HepG2 (cell line): ENCODE data around the gene ARAP1. TPM values are rescaled to one million over a fixed set of nuclear protein-coding genes. Genes with fewer than 3 reads are reported as not detected.

Source experiments
- CCDC6 ChIP-seq: sonication (generic); formaldehyde crosslinking; IDR thresholded peaks from 2 replicates; pipeline ENCODE4 v1.8.1; 2022; ENCODE audit warnings: mild to moderate bottlenecking, missing genetic modification reagents, moderate library complexity
- GFI1 ChIP-seq: sonication (generic); formaldehyde crosslinking; IDR thresholded peaks from 2 replicates; pipeline ENCODE4 v1.5.0; 2020; ENCODE audit warnings: missing genetic modification reagents, mild to moderate bottlenecking, borderline replicate concordance
- HOXD1 ChIP-seq: sonication (generic); formaldehyde crosslinking; IDR thresholded peaks from 2 replicates; pipeline ENCODE4 v1.5.0; 2020; ENCODE audit warnings: missing genetic modification reagents
- KDM6A ChIP-seq: IDR thresholded peaks from 2 replicates; pipeline ENCODE4 v1.6.1; 2016; ENCODE audit warnings: low read depth
- SNAI1 ChIP-seq: sonication (generic); formaldehyde crosslinking; IDR thresholded peaks from 2 replicates; pipeline ENCODE4 v1.5.0; 2020; ENCODE audit warnings: mild to moderate bottlenecking, missing genetic modification reagents, borderline replicate concordance
- SOX6 ChIP-seq, 2 experiments: fragments of 450-650 bp in 1 of 2; sonication (generic) in 1 of 2; formaldehyde crosslinking in 1 of 2; IDR thresholded peaks; 2 replicates each; pipeline versions ENCODE4 v1.4.0 to v1.6.1; 2017 to 2020; ENCODE audit warnings: antibody characterized with exemption in 1 of 2, mild to moderate bottlenecking in 1 of 2, missing genetic modification reagents in 1 of 2
- ZNF235 ChIP-seq: sonication (generic); formaldehyde crosslinking; IDR thresholded peaks from 2 replicates; pipeline ENCODE4 v1.8.1; 2023; ENCODE audit warnings: mild to moderate bottlenecking, missing genetic modification reagents, borderline replicate concordance
- ZNF460 ChIP-seq: sonication (generic); formaldehyde crosslinking; IDR thresholded peaks from 2 replicates; pipeline ENCODE4 v1.5.1; 2020; ENCODE audit warnings: missing genetic modification reagents, mild to moderate bottlenecking, borderline replicate concordance
- ZSCAN30 ChIP-seq: sonication (generic); formaldehyde crosslinking; IDR thresholded peaks from 2 replicates; pipeline ENCODE4 v1.5.0; 2020; ENCODE audit warnings: mild to moderate bottlenecking, missing genetic modification reagents
- polyA plus RNA-seq, 8 experiments: library from polyadenylated mRNA; depleted of rRNA in 3 of 8; stranded (reverse) in 7 of 8; unstranded in 1 of 8; fragments of >200 nt; fragmentation: Illumina TruSeq in 4 of 8; extraction: Trizol in 4 of 8; gene quantifications; 2 replicates each; pipeline versions ENCODE4 v1.2.1 to v1.2.3, GENCODE V29; 2011 to 2016; ENCODE audit warnings: low read depth in 4 of 8, missing spikeins in 1 of 8, mixed read lengths in 1 of 8; ENCODE audit not compliant: insufficient read depth in 1 of 8
- total RNA-seq, 5 experiments: library from RNA; depleted of rRNA; stranded (reverse); fragments of >200 nt; fragmentation: Illumina TruSeq; extraction: Trizol; gene quantifications; 2 replicates each; pipeline ENCODE4 v1.2.3, GENCODE V29; 2016; ENCODE audit warnings: low read depth in 1 of 5
- TF ChIP-seq, protein P1 (sequence below): IDR thresholded peaks from 2 replicates; pipeline ENCODE4 v1.6.1; 2018; ENCODE audit warnings: missing genetic modification reagents, mild to moderate bottlenecking, missing compliant biosample characterization
- TF ChIP-seq, protein P2 (sequence below), 2 experiments: sonication (generic) in 1 of 2; formaldehyde crosslinking in 1 of 2; IDR thresholded peaks; 2 replicates each; pipeline versions ENCODE4 v1.5.1 to v1.6.1; 2011 to 2020; ENCODE audit warnings: borderline replicate concordance in 1 of 2, low read depth in 1 of 2, low read length in 1 of 2, mild to moderate bottlenecking in 1 of 2, missing genetic modification reagents in 1 of 2, moderate library complexity in 1 of 2
- TF ChIP-seq, protein P3 (sequence below): sonication (generic); formaldehyde crosslinking; IDR thresholded peaks from 2 replicates; pipeline ENCODE4 v1.5.0; 2020; ENCODE audit warnings: missing genetic modification reagents, mild to moderate bottlenecking, borderline replicate concordance
- TF ChIP-seq, protein P4 (sequence below): sonication (generic); formaldehyde crosslinking; IDR thresholded peaks from 2 replicates; pipeline ENCODE4 v1.5.1; 2020; ENCODE audit warnings: mild to moderate bottlenecking, missing genetic modification reagents, borderline replicate concordance
- TF ChIP-seq, protein P5 (sequence below): sonication (generic); formaldehyde crosslinking; IDR thresholded peaks from 2 replicates; pipeline ENCODE4 v1.8.0; 2022; ENCODE audit warnings: missing genetic modification reagents, mild to moderate bottlenecking, borderline replicate concordance

The ARAP1 gene
- total and polyA plus RNA-seq, 2 of the 13 experiments (the other 11 are each of a cell fraction or from before 2014, with no cell fraction given), result 43.2 to 55.5 TPM

DNA sequence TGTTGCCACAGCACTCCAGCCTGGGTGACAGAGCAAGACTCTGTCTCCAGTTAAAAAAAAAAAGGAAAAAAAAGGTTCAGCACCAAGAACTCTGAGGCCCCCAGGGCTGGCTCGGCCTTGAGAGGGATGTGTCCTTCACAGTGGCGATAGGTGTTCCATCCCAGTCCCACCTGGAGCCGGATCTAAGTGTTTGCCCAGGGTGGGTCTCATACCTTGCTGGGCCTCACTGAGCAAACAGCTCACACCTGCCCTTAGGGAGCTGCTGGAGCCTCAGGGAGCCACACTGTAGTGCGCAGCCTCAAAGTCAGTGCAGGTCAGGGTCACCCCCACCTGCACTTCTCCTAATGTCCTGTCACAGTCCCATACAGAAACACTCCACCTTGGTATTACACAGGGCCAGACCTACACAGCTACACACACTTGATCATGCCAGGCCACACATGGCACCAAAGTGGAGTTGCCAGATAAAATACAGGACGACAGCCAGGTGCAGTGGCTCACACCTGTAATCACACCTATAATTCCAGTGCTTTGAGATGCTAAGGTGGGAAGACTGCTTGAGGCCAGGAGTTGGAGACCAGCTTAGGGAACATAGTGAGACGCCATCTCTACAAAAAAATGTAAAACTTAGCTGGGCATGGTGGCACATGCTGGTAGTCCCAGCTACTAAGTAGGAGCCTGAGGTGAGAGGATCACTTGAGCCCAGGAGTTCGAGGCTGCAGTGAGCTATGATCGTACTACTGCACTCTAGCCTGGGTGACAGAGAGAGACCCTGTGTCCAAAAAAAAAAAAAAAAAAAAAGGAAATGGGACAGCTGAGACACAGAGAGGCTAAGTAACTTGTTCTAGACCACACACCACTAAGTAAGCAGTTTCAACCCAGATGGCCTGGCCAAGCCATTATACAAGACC, 34.4 kb upstream of the ARAP1 start (continued):
- TF ChIP-seq CCDC6 (CRISPR knock-in tag), result peak; percentile 82
- peak; percentile 43; the same call in 1 of the 2 replicates for TF ChIP-seq SNAI1 (CRISPR knock-in tag)
- no peak for TF ChIP-seq ZSCAN30
- TF ChIP-seq, protein P1, sequence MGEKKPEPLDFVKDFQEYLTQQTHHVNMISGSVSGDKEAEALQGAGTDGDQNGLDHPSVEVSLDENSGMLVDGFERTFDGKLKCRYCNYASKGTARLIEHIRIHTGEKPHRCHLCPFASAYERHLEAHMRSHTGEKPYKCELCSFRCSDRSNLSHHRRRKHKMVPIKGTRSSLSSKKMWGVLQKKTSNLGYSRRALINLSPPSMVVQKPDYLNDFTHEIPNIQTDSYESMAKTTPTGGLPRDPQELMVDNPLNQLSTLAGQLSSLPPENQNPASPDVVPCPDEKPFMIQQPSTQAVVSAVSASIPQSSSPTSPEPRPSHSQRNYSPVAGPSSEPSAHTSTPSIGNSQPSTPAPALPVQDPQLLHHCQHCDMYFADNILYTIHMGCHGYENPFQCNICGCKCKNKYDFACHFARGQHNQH (CRISPR knock-in tag), result 0 out of 2 replicates have a peak, but pooled peaks have one; percentile 28
- no peak for TF ChIP-seq HOXD1 (CRISPR knock-in tag)
- TF ChIP-seq ZNF235 (CRISPR knock-in tag), result no peak
- TF ChIP-seq, protein P2, sequence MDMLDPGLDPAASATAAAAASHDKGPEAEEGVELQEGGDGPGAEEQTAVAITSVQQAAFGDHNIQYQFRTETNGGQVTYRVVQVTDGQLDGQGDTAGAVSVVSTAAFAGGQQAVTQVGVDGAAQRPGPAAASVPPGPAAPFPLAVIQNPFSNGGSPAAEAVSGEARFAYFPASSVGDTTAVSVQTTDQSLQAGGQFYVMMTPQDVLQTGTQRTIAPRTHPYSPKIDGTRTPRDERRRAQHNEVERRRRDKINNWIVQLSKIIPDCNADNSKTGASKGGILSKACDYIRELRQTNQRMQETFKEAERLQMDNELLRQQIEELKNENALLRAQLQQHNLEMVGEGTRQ (IDR thresholded peaks at IDR 0.05; ENCODE audit: low read depth, low read length), result no peak
- TF ChIP-seq, protein P2 (CRISPR knock-in tag; IDR thresholded peaks at IDR 0.05; ENCODE audit: borderline replicate concordance), result no peak
- TF ChIP-seq SOX6 (IDR thresholded peaks at IDR 0.05), result no peak
- peak; percentile 82 for TF ChIP-seq SOX6 (CRISPR knock-in tag; IDR thresholded peaks at IDR 0.05)
- TF ChIP-seq, protein P3, sequence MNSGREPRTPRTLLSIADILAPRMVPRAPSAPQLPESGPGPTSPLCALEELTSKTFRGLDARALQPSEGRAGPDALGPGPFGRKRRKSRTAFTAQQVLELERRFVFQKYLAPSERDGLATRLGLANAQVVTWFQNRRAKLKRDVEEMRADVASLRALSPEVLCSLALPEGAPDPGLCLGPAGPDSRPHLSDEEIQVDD (CRISPR knock-in tag), result no peak
- TF ChIP-seq KDM6A (CRISPR knock-in tag), result peak; percentile 83
- TF ChIP-seq, protein P4, sequence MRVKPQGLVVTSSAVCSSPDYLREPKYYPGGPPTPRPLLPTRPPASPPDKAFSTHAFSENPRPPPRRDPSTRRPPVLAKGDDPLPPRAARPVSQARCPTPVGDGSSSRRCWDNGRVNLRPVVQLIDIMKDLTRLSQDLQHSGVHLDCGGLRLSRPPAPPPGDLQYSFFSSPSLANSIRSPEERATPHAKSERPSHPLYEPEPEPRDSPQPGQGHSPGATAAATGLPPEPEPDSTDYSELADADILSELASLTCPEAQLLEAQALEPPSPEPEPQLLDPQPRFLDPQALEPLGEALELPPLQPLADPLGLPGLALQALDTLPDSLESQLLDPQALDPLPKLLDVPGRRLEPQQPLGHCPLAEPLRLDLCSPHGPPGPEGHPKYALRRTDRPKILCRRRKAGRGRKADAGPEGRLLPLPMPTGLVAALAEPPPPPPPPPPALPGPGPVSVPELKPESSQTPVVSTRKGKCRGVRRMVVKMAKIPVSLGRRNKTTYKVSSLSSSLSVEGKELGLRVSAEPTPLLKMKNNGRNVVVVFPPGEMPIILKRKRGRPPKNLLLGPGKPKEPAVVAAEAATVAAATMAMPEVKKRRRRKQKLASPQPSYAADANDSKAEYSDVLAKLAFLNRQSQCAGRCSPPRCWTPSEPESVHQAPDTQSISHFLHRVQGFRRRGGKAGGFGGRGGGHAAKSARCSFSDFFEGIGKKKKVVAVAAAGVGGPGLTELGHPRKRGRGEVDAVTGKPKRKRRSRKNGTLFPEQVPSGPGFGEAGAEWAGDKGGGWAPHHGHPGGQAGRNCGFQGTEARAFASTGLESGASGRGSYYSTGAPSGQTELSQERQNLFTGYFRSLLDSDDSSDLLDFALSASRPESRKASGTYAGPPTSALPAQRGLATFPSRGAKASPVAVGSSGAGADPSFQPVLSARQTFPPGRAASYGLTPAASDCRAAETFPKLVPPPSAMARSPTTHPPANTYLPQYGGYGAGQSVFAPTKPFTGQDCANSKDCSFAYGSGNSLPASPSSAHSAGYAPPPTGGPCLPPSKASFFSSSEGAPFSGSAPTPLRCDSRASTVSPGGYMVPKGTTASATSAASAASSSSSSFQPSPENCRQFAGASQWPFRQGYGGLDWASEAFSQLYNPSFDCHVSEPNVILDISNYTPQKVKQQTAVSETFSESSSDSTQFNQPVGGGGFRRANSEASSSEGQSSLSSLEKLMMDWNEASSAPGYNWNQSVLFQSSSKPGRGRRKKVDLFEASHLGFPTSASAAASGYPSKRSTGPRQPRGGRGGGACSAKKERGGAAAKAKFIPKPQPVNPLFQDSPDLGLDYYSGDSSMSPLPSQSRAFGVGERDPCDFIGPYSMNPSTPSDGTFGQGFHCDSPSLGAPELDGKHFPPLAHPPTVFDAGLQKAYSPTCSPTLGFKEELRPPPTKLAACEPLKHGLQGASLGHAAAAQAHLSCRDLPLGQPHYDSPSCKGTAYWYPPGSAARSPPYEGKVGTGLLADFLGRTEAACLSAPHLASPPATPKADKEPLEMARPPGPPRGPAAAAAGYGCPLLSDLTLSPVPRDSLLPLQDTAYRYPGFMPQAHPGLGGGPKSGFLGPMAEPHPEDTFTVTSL (CRISPR knock-in tag), result no peak
- no peak for TF ChIP-seq GFI1 (CRISPR knock-in tag)
- TF ChIP-seq, protein P5, sequence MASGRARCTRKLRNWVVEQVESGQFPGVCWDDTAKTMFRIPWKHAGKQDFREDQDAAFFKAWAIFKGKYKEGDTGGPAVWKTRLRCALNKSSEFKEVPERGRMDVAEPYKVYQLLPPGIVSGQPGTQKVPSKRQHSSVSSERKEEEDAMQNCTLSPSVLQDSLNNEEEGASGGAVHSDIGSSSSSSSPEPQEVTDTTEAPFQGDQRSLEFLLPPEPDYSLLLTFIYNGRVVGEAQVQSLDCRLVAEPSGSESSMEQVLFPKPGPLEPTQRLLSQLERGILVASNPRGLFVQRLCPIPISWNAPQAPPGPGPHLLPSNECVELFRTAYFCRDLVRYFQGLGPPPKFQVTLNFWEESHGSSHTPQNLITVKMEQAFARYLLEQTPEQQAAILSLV (CRISPR knock-in tag), result peak; percentile 63; the same call in 1 of the 2 replicates
- no peak for TF ChIP-seq ZNF460 (CRISPR knock-in tag)
